GM21381 (cell line): ENCODE measurements around the gene SERPINB4.
"Not testable (repeated sequence)": the region's sequence is repeated elsewhere in the genome, so short reads cannot be mapped to it uniquely, and the experiment has no call there.

Source experiments
- ATAC-seq: cut with Tn5 transposase; IDR thresholded peaks from one replicate; pipeline ENCODE4 v1.9.1; 2021; ENCODE audit warnings: mild to moderate bottlenecking, moderate library complexity; ENCODE audit not compliant: unreplicated experiment

SERPINB4 gene

DNA sequence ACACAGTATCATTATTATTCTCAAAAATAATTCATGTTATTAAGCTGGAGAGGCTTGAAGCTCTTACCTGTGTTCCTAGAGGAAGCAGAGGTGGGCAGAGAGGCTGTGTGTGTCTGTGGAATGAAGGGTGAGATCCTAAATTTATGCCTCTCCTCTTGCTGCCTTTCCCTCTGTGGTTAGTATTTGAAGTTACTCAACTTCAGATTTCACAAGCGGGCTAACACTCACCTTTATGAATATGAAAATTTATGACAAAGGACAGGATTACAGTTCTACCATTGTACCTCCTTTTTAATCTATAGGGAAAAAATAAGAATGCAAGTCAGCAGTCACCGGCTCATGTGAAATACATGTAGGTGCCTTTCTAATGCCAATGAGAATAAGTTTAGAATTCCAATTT lies at the start of gene SERPINB4:
Gene SERPINB4, minus strand, starts transcription at position 115 of the 400 bp plus-strand sequence. CDS start 679 bp downstream, outside the sequence.
- ATAC-seq: not testable (repeated sequence)

GRCh38 chr18:63689064-63689463 lies 45.0 kb upstream of the SERPINB4 start:
- no peak for ATAC-seq

DNA sequence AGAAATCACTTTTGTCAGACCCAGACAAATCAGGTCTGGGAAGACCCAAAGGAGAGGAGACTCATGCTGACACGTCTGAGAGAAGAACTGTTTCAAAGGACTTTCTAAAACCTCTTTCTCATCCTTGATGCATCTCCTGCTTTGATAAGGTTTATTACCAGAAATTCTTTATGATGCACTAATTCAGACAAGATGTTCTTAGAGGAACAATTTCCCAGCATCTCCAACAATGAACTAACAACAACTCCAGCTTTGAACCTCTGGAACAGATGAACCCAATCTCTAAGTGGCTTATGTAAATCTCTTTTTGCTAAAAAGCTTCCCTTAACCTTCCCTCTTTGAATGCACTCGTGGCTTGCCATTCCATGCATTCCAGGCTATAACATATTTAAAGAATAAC lies 42.8 kb upstream of the SERPINB4 start:
- no peak for ATAC-seq

DNA sequence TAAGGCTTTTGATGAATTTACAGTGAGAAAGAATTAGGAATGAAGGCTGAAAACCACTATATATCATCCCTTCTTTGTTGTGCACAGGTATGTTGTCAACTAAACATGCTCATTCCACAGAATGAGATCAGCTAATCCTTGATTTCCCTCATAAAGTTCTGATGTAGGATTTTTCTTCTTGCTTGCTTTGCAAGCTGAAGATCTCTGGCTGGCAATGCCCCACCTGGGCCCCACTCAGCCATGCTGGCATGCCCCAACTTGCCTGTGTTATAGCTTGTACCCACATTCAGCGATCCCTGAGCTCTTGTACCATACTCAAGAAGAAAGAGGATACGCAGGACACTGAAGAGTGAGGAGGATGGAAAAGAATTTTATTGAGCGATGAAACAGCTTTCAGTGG lies 40.7 kb upstream of the SERPINB4 start:
- ATAC-seq: no peak

DNA sequence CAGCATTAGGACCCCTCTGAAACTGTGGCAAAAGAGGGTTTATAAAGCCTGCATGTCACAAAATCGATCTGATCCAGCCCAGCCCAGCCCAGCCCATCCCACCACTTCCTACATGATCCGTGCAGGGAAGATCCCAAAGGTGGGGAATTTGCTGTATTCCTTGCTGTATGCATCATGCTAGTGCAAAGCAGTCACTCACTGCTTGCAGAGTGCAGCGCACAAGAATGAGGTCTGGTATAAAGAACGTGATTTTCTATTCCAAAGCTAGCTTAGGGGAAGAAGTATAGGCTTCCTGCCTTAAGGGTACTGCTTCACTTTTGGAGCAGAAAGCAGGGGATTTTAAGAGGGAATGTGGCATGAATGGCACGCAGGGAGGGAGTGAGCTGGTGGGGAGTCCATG lies 39.8 kb upstream of the SERPINB4 start:
- ATAC-seq: no peak

DNA sequence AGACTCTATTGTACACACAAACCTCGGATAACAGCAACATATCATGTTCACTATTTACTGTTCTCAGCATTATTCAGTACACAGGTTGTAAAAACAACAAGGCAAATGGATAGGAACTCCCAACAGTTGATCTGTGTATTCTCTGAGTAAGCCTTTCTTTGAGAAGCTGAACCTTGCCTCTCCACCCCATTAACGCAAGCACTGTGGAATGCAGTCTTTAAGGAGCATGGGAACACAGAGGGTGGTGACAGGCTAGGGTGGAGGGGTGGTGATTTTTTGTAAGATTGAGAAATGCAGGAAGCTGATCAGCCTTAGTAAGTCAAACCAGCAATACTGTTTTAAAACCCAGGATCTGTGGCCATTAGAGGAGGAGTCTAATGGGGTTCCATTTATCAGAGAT lies 39.1 kb upstream of the SERPINB4 start:
- ATAC-seq: no peak

DNA sequence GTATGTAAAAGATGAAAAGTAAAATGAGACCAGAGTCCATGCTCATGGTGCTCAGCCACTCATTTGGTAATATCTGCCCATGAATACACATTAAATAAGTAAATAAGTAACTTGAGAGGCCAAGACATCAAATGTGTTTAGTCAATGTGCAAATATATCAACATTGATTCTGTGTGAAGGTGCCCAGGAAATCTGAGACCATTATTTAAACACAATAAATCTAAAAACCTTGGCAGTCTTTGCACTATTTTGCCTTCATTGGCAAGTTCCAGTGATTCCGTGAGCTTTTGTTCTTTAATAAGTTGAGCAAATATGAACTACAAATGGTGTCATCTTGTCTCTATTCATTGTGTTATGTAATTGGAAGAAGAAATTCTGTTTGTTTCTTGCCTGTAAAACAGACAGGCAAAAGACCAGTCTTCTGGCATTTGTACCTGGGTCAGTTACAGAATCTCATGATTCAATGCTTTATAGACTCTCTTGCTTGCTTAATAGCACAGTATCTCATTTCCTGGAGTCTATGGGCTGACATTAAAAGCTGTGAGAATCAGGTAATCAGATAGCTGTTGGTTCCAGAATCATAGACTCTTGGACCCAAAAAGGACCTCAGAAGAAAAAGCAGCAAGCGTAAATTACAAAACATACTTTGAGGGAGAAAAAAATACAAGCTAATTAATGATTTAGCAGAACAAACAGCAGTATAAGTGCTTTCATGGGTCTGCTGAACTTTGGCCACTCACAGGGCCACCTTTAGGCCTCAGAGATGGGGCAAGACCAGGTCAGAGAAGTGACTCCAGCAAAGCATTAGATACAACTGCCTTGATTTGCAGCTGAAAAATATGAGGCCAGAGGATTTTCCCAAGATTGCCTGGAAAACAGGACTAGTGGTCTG lies 37.6 kb upstream of the SERPINB4 start:
- no peak for ATAC-seq

GRCh38 chr18:63679820-63680606 lies 36.0 kb upstream of the SERPINB4 start:
- no peak for ATAC-seq

DNA sequence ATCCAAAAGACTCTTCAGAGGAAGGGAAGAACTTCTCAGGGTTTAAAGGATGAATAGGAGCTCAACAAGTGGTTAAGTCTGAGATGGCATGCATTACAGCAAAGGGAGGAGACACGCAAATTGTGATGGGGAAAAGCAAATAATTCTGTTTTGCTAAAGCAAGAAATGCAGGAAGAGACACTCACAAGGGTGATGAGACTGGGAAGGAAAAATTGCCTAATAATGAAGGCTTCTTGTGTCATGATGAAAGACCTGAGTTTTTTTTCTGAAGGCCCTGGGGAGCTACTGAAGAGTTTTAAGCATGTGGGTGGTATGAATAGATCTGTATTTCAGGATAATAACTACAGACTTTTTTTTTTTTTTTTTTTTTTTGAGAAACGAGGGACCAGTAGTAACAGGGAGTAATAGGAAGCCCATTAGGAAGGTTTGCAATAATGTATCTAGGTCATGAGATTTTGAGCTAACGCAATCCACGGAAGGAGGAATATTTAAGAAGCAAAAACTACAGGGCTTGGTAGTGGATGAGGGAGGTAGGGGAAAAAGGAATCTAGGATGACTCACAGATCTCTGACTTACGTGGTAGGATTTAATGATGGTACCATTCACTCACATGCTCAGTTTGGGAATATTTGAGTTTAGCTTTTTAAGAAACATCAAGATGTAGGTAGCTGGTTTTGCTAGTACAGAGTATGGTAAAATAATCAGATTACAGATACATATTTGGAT lies 33.6 kb upstream of the SERPINB4 start:
- no peak for ATAC-seq

DNA sequence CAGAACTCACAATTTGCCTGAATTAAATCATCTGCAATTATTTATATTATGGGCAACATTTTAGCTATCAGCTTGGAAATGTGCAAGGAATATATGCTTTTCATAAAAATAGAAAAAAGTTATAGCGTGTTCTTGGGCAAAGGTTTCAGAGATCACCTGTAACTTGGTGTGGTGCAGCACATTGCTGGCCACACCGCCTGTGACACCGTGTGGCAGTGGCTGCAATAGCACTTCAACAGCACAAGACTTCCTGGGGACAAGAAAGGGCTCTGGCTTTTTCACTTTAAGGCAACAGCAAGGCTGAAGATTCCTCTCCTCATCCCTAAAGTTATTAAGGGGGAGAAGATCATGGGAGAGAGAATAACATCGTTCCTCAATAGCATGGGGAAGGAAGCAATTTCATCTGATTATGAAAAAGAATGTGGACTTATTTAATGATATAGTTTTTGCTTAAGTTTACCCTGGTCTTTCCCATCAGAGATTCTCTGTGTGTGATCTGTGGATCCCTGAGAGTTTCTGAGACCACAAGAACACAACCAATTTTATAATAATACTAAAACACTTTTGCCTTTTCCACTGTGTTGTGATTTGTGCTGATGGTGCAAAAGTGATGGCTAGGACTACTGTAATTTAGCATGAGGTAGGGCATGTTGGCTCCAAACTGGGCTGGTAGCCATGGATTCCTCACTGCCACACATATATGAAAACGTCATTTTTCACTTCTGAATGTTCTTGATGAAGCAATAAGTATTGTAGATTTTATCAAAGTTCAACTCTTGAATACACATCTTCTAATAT lies 32.7 kb upstream of the SERPINB4 start:
- peak; percentile 81 for ATAC-seq

GRCh38 chr18:63664571-63664970 lies 20.5 kb upstream of the SERPINB4 start:
- no peak for ATAC-seq

- ATAC-seq: not testable (repeated sequence)
Measured at GRCh38 chr18:63661750-63662149, 17.7 kb upstream of the SERPINB4 start, which contains the start of gene SERPINB3. Gene SERPINB3, minus strand, starts transcription at chr18:63661893. Its CDS starts 677 bp downstream, at chr18:63661216.

GRCh38 chr18:63658920-63659319 lies 14.9 kb upstream of the SERPINB4 start:
- not testable (repeated sequence) for ATAC-seq

DNA sequence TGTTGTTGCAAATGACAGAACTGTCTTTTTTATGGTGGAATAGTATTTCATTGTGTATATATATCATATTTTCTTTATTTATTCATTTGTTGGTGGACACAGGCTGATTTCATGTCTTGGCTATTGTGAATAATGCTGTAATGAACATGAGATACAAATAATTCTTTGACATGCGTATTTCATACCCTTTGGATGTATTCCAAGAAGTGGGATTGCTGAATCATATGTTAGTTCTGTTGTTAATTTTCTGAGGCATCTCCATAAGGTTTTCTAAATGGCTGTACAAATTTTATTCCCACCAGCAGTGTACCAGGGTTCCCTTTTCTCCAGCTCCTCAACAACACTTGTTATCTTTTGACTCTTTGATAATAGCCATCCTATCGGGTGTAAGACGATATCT lies 6.2 kb upstream of the SERPINB4 start:
- ATAC-seq: not testable (repeated sequence)

- ATAC-seq: no peak
Measured at GRCh38 chr18:63648241-63648640, 4.2 kb upstream of the SERPINB4 start.

GRCh38 chr18:63646936-63647335 lies 2.9 kb upstream of the SERPINB4 start:
- no peak for ATAC-seq

DNA sequence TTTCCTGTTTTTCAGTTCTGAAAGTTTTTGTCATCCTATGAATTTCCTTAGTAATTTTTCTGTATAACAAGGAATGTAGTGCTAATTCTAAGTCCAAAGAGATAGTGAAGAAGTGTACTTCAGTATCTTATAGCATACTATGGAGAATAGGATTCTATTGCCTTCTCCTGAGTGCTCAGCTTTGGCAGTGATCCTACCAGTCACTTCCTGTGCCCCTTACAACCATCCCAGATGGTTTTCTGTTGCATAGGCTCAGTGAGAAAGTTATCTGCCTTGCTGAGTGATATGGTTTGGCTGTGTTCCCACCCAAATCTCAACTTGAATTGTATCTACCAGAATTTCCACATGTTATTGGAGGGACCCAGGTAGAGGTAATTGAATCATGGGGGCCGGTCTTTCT lies 638 bp upstream of the SERPINB4 start:
- not testable (repeated sequence) for ATAC-seq

DNA sequence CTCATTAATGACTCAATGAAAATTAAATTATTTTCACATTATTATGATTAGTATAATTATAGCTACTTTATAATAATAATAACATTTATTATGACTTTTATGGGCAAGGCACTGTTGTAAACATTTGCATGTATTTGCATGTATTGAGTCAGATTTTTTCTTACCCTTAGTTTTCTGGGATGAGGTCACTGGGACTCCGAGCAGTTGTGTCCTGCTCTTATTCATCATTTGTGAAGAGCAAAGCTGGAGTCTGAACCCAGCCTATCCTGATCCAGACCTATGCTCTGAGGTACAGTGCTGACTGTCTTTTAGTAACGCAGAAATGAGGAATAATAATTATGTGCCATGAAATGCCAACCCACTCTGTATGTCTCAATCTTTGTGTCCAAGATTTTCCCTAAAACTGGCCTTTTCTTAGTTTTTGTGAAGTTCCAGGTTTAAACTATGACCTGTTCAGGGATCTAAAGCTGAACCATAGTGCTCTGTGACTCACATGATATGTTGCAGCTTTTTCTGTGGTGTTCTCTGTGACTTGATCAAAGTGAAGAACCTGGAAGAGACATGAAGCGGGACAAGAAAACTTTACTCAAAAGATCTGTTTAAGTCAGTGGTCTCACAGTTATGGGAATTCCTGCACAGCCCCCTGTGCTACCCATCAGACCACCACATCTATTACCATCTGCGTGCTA lies 1.2 kb downstream of the SERPINB4 start:
- not testable (repeated sequence) for ATAC-seq

DNA sequence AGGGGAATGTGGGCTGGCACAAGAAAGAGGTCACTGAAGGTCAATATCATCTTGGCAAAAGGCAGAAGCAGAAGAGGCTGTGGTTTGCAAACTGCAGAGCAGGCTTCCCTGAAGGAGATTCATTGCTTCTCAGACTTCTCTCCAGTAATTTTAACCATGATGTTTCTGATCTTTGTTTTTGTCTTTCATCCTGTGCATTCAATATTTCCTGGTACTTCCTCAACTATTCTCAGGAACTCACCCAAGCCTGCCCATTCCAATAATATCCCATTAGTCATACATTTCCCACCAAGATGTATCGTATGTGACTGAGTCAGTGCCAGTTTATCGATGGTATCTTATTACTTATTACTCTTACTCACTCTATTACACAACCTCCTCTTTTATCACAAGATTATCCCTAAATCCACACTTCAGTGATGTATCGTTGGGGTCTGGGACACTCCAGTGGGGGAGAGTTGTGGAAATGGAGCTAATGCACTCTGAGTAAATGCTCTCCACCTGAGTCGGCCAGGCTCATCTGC lies 2.8 kb downstream of the SERPINB4 start:
- not testable (repeated sequence) for ATAC-seq
